GM19455 (cell line): ENCODE results near the gene FEN1.

Experiments
- ATAC-seq: cut with Tn5 transposase; IDR thresholded peaks from one replicate; pipeline ENCODE4 v1.9.1; 2021; ENCODE audit not compliant: unreplicated experiment

FEN1 gene

GRCh38 chr11:61756452-61757212 is 36.1 kb upstream of the FEN1 start:
- no peak for ATAC-seq

GRCh38 chr11:61757213-61757862 is 35.4 kb upstream of the FEN1 start:
- ATAC-seq, result no peak

DNA sequence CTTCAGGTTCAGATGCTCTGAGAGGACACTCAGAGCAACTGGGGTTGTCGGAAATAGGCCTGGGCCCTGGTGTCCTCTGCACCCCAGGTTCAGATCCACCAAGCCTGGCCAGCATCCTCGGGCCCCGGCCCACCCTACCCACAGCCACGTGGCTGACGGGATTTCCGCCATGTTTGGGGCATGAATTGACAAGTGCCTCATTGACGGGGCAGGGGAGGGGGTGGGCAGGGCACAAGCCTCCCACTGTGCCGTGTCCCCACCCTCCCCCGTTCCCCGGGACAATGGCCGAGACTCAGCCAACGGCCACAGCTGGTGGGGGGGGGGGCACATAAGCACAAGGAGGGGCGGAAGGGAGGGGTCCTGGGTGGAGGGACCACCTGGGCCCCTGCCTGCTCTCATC is 31.8 kb upstream of the FEN1 start:
- no peak for ATAC-seq

- no peak for ATAC-seq
These were observed 31.1 kb upstream of the FEN1 start for GRCh38 chr11:61761440-61762222.

GRCh38 chr11:61762223-61762615 is 30.5 kb upstream of the FEN1 start:
- no peak for ATAC-seq

DNA sequence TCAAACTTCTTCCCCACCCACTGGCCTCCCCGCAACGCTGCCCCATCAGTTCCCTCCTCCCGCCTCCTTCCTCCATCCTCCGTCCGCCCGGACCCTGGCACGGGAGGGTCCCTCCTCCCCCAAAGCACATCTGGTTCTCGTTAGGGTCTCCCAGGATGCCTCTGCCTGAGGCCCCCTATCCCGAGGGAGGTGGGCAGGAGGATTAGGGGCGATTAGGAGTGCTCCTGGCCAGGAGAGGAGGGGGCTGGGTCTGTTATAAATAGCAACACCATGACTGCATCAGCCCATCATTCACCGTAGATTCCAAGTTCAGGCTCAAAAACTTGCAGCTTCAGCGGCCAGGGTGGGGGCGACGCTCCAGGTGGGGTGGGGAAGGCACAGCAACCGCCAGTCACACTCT is 29.9 kb upstream of the FEN1 start:
- no peak for ATAC-seq

GRCh38 chr11:61763930-61764605 is 28.6 kb upstream of the FEN1 start:
- no peak for ATAC-seq

- ATAC-seq, result no peak
These were observed 28.0 kb upstream of the FEN1 start for GRCh38 chr11:61764606-61765260.

DNA sequence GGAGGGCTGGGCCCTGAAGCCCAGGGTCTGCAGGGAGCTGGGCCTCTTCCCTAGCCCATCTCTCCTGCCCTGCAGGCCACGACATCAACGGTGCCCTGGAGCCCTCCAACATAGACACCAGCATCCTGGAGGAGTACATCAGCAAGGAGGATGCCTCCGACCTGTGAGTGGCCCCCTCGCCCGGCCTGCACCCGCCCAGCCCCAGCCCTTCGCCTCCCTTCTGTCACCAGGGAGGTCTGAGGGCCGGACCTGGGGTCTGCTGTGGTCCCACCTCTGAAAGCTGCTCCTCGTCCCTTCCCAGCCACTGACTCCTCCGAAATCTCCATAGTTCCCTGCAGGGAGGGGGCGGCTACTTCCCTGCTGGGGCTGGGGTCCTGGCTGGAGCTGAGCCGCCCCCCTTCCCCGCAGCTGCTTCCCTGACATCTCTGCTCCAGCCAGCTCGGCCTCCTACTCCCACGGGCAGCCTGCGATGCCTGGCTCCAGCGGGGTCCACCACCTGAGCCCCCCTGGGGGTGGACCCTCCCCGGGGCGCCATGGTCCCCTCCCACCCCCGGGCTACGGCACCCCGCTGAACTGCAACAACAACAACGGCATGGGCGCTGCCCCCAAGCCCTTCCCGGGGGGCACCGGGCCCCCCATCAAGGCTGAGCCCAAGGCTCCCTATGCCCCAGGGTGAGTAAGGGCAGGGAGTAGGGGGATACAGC is 27.0 kb upstream of the FEN1 start:
- ATAC-seq, result no peak

- no peak for ATAC-seq
These were observed 26.3 kb upstream of the FEN1 start for GRCh38 chr11:61766353-61766841.

- ATAC-seq, result no peak
These were observed 24.2 kb upstream of the FEN1 start for GRCh38 chr11:61768376-61769076.

DNA sequence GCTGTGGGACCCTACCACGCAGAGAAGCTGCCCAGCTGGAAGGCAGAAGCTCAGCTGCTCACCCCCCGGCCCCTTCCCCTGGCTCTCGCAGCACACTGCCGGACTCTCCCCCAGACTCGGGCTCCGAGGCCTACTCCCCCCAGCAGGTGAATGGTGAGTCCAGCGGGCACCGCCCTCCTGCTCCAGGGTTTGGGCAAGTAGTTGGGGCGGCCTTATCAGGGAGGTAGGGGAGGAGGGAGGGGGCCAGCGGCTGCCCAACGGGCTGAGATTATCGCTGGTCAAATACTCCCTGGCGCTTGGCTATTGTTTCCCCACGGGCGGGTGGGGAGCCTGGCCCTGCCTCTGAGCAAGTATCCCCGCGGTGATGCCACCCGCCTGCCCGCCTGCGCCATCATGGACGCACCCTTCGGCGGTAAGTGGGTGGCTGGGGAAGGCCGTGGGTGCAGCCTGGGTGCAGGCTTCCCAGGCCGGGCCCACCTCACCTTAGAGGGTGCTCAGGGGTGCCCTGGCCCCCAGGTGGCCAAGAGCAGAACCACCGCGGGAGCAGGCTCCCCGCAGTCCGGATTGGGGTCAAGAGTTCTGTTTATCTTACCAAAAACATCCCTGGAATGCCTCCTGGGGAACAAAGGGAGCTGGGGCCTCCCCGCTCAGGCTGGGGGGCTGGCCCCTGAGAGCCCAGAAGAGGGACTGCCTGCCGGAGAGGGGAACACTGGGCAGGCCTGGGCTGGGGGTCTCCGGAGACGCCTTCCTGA is 23.4 kb upstream of the FEN1 start:
- ATAC-seq, result no peak

DNA sequence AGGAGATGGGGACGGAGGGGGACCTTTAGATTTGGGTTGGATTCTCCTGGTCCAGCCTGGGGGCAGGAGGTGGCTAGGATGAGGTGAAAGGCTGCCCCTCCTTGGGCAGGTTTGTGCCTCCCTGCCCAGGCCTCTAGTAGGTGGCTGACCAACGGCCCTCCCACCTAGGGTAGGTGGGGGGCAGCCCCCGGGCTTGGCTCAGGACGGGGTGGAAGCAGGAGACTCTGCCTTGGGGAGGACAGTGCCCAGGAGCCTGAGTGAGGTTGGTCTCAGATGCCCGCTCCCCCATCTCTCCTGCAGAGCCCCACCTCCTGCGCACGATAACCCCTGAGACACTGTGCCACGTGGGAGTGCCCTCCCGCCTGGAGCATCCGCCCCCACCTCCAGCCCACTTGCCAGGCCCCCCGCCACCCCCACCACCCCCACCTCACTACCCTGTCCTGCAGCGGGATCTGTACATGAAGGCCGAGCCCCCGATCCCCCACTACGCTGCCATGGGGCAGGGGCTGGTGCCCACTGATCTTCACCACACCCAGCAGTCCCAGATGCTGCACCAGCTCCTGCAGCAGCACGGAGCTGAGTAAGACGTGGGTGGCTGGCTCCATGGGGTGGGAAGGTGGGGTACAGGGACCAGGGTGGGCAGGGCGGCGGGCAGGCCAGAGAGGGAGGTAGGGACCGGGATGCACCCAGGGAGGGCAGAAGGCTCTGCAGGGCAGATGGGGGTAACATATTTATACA is 22.6 kb upstream of the FEN1 start:
- no peak for ATAC-seq

- ATAC-seq, result no peak
These were observed 21.4 kb upstream of the FEN1 start for GRCh38 chr11:61771195-61771894.

DNA sequence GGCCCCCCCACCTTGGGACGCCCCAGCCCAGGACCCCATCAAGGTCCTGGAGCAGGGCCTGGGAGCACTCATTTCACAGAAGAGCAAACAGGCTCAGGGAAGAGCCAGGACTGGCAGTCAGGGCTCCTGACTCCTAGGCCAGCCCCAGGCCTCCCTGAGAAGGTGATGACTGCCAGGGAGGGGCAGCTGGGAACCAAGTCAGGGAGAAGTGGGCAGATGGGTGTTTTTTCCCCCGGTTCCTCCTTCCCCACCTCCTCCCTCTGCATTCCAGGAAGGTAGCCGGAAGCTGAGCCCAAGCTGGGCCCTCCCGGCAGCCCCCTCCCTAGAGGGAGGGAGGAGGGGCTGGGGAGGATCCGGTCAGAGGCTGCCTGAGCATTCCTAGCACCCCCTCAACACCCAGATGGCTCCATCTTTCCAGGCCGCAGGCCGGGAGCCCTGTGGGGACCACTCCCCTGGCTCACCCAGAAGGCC is 20.7 kb upstream of the FEN1 start:
- ATAC-seq, result no peak

GRCh38 chr11:61773356-61773755 is 19.4 kb upstream of the FEN1 start:
- ATAC-seq, result no peak

DNA sequence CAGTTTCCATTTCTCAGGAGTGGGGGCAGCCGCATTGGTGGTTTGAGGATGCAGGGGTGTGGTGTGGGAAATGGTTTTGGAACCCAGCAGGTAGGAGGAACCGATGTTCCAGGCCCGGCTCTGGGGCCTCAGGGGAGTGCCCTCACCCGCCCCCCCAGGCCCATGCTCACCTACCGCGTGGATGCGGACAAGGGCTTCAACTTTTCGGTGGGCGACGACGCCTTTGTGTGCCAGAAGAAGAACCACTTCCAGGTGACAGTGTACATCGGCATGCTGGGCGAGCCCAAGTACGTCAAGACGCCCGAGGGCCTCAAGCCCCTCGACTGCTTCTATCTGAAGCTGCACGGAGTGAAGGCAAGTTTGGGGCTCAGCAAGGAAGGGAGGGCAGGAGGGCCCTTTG is 18.9 kb upstream of the FEN1 start:
- ATAC-seq, result no peak
